GM23248 (cell line): ENCODE measurements around the gene HDAC8. TPM values are rescaled to one million over a fixed set of nuclear protein-coding genes. Genes with fewer than 3 reads are reported as not detected.

Source experiments
- DNase-seq: peaks from one replicate; pipeline ENCODE4 v3.0.0-alpha.2; 2015
- H2AFZ ChIP-seq: fragments of 200-600 bp; sonication (generic); 2 replicates; pipeline ENCODE4 v1.6.1; 2016; ENCODE audit warnings: antibody characterized with exemption
- H3F3A ChIP-seq: fragments of 200-600 bp; sonication (generic); 2 replicates; pipeline ENCODE4 v1.6.1; 2016; ENCODE audit warnings: mild to moderate bottlenecking, antibody characterized with exemption, mixed run types; ENCODE audit not compliant: insufficient read depth
- H3K27ac ChIP-seq: fragments of 200-600 bp; sonication (generic); 2 replicates; pipeline ENCODE4 v1.5.1; 2016; ENCODE audit warnings: mild to moderate bottlenecking
- H3K27me3 ChIP-seq: fragments of 200-600 bp; sonication (generic); replicated peaks from 2 replicates; pipeline ENCODE4 v1.6.1; 2016; ENCODE audit warnings: mild to moderate bottlenecking; ENCODE audit not compliant: insufficient read depth
- H3K36me3 ChIP-seq: fragments of 200-600 bp; sonication (generic); 2 replicates; pipeline ENCODE4 v1.6.1; 2016; ENCODE audit warnings: low read depth, mild to moderate bottlenecking
- H3K4me1 ChIP-seq: fragments of 200-600 bp; sonication (generic); 2 replicates; pipeline ENCODE4 v1.6.1; 2016; ENCODE audit warnings: mild to moderate bottlenecking; ENCODE audit not compliant: insufficient read depth
- H3K4me2 ChIP-seq: fragments of 200-600 bp; sonication (generic); one replicate; pipeline ENCODE4 v1.6.1; 2016; ENCODE audit warnings: mild to moderate bottlenecking; ENCODE audit not compliant: unreplicated experiment
- H3K4me3 ChIP-seq: fragments of 200-600 bp; sonication (generic); 2 replicates; pipeline ENCODE4 v1.5.1; 2016; ENCODE audit warnings: mild to moderate bottlenecking
- H3K79me2 ChIP-seq: fragments of 200-600 bp; sonication (generic); 2 replicates; pipeline ENCODE4 v1.6.1; 2016; ENCODE audit warnings: mild to moderate bottlenecking; ENCODE audit not compliant: insufficient read depth
- H3K9ac ChIP-seq: fragments of 200-600 bp; sonication (generic); 2 replicates; pipeline ENCODE4 v1.6.1; 2016; ENCODE audit warnings: mild to moderate bottlenecking
- H3K9me2 ChIP-seq: fragments of 200-600 bp; sonication (generic); 2 replicates; pipeline ENCODE4 v1.6.1; 2016; ENCODE audit warnings: mixed run types, mild to moderate bottlenecking, moderate library complexity; ENCODE audit not compliant: insufficient read depth
- H3K9me3 ChIP-seq: fragments of 200-600 bp; sonication (generic); one replicate; pipeline ENCODE4 v1.6.1; 2017; ENCODE audit warnings: low read depth
- H4K20me1 ChIP-seq: fragments of 200-600 bp; sonication (generic); 2 replicates; pipeline ENCODE4 v1.6.0; 2016; ENCODE audit not compliant: insufficient read depth
- EZH2 ChIP-seq: fragments of 200-600 bp; sonication (generic); IDR thresholded peaks from 2 replicates; pipeline ENCODE4 v1.6.1; 2018; ENCODE audit warnings: antibody characterized with exemption, mild to moderate bottlenecking; ENCODE audit not compliant: insufficient read depth, poor library complexity, severe bottlenecking
- EZH2phosphoT487 ChIP-seq: fragments of 200-600 bp; sonication (generic); IDR thresholded peaks from 2 replicates; pipeline ENCODE4 v1.6.1; 2018; ENCODE audit warnings: antibody characterized with exemption, moderate library complexity, mild to moderate bottlenecking, low read depth; ENCODE audit not compliant: insufficient read depth
- WGBS, 2 experiments: methylation state at CpG; one replicate each; pipeline ENCODE4 v1.1.6; 2015 to 2017; ENCODE audit warnings: low lambda C conversion rate in 2 of 2, low coverage in 1 of 2; ENCODE audit errors: missing lambda C conversion rate in 2 of 2; 5-methylcytosine and 5-hydroxymethylcytosine counted together
- in situ Hi-C: fragments of 300-500 bp; cut with MboI; formaldehyde crosslinking; loops from 2 replicates; pipeline ENCODE4 v1.15.0; 2020
- polyA plus RNA-seq: library from polyadenylated mRNA; unstranded; fragments of >200 nt; fragmentation: Nextera tagmentation; extraction: Ambion mirVana; gene quantifications from 2 replicates; pipeline ENCODE4 v1.2.1, GENCODE V29; 2016
- total RNA-seq: library from RNA; depleted of rRNA; stranded (reverse); fragments of >200 nt; shearing (Covaris generic); gene quantifications from 2 replicates; pipeline ENCODE4 v1.2.3, GENCODE V29; 2014

The HDAC8 gene
- total and polyA plus RNA-seq, 2 experiments from 2014 or later: 20.0 to 20.4 TPM

GRCh38 chrX:72382202-72382595 lies 190.4 kb downstream of the HDAC8 start:
- H3K4me1 ChIP-seq: no peaks in the 10 kb centered on the region
- in situ Hi-C loops: no loop called here
- no peak overlapping the region for H3K27ac ChIP-seq
- H3K36me3 ChIP-seq: no peaks in the 10 kb centered on the region
- H3K9ac ChIP-seq: no peak overlapping the region
- WGBS, 2 experiments: 40 to 47% methylated on average over 4 of the region's 4 CpGs
- H3F3A ChIP-seq: no peaks in the 10 kb centered on the region
- H3K27me3 ChIP-seq: no peaks in the 10 kb centered on the region
- TF ChIP-seq EZH2phosphoT487: no peak
- TF ChIP-seq EZH2: no peak
- no peaks in the 10 kb centered on the region for H3K9me2 ChIP-seq
- no peaks in the 10 kb centered on the region for H3K9me3 ChIP-seq
- H3K79me2 ChIP-seq: no peaks in the 10 kb centered on the region
- no peak overlapping the region for H2AFZ ChIP-seq
- H4K20me1 ChIP-seq: no peaks in the 10 kb centered on the region
- DNase-seq: no peak
- no peak overlapping the region for H3K4me3 ChIP-seq
- no peak overlapping the region for H3K4me2 ChIP-seq

- no peak overlapping the region for H3K4me3 ChIP-seq
- no peak overlapping the region for H3K9ac ChIP-seq
- no peak for DNase-seq
- H3K4me1 ChIP-seq: no peaks in the 10 kb centered on the region
- no peak overlapping the region for H3K27ac ChIP-seq
- TF ChIP-seq EZH2 (no peak), EZH2phosphoT487 (no peak)
- no peaks in the 10 kb centered on the region for H3K9me2 ChIP-seq
- no peaks in the 10 kb centered on the region for H3K27me3 ChIP-seq
- H3K36me3 ChIP-seq: no peaks in the 10 kb centered on the region
- H3K9me3 ChIP-seq: no peaks in the 10 kb centered on the region
- no peaks in the 10 kb centered on the region for H4K20me1 ChIP-seq
- in situ Hi-C loops: no loop called here
- no peaks in the 10 kb centered on the region for H3F3A ChIP-seq
- H2AFZ ChIP-seq: no peak overlapping the region
- WGBS, 2 experiments: 35 to 39% methylated on average over 2 of the region's 2 CpGs
- H3K79me2 ChIP-seq: no peaks in the 10 kb centered on the region
- H3K4me2 ChIP-seq: no peak overlapping the region
Measured at GRCh38 chrX:72381439-72382201, 191.0 kb downstream of the HDAC8 start.

- Histone ChIP-seq H3K27ac (no peak overlapping the region), H3F3A (no peaks in the 10 kb centered on the region), H3K9me3 (no peaks in the 10 kb centered on the region), H3K4me3 (no peak overlapping the region), H3K36me3 (no peaks in the 10 kb centered on the region), H3K4me2 (no peak overlapping the region), H2AFZ (no peak overlapping the region), H4K20me1 (no peaks in the 10 kb centered on the region), H3K9ac (no peak overlapping the region), H3K27me3 (no peaks in the 10 kb centered on the region), H3K79me2 (no peaks in the 10 kb centered on the region), H3K4me1 (no peaks in the 10 kb centered on the region), H3K9me2 (no peaks in the 10 kb centered on the region)
- in situ Hi-C loops: no loop called here
- WGBS, 2 experiments: 97 to 99% methylated on average over 9 of the region's 9 CpGs
- no peak for TF ChIP-seq EZH2phosphoT487
- TF ChIP-seq EZH2: no peak
- DNase-seq: no peak
Measured at GRCh38 chrX:72376124-72376523, 196.5 kb downstream of the HDAC8 start.

GRCh38 chrX:72373136-72373535 lies 199.5 kb downstream of the HDAC8 start:
- no peaks in the 10 kb centered on the region for H3K9me2 ChIP-seq
- H3F3A ChIP-seq: no peaks in the 10 kb centered on the region
- H3K36me3 ChIP-seq: no peaks in the 10 kb centered on the region
- H3K4me2 ChIP-seq: no peak overlapping the region
- in situ Hi-C loops: no loop called here
- TF ChIP-seq EZH2phosphoT487 (no peak), EZH2 (no peak)
- no peak overlapping the region for H2AFZ ChIP-seq
- H3K9ac ChIP-seq: no peak overlapping the region
- no peaks in the 10 kb centered on the region for H3K79me2 ChIP-seq
- no peak overlapping the region for H3K27ac ChIP-seq
- H3K27me3 ChIP-seq: no peaks in the 10 kb centered on the region
- WGBS, 2 experiments: 91 to 95% methylated on average over 1 of the region's 1 CpG
- no peak overlapping the region for H3K4me3 ChIP-seq
- no peaks in the 10 kb centered on the region for H3K9me3 ChIP-seq
- DNase-seq: no peak
- no peaks in the 10 kb centered on the region for H4K20me1 ChIP-seq
- no peaks in the 10 kb centered on the region for H3K4me1 ChIP-seq
